ENCODE measurements around the gene NAALADL2.

DNA sequence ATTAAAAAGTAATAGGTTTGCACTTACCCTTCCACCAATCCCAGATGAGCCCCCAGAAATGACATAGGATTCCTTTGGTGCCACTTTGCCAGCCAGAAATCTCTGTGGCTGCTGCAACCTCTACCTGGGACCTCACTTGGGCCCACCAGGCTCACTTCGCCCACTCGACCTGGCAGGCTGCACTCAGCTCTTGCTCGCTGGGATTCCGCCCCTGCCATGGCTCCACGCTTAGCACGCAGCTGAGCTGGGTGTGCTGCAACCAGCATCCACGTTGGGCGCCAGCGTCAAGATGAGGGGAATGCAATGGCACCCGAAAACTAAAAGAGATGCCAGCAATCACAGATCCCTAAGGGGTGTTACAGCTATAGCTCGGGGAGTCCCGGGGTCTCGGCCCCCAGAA, 761.0 kb downstream of the NAALADL2 start:
- TF ChIP-seq, protein P1, sequence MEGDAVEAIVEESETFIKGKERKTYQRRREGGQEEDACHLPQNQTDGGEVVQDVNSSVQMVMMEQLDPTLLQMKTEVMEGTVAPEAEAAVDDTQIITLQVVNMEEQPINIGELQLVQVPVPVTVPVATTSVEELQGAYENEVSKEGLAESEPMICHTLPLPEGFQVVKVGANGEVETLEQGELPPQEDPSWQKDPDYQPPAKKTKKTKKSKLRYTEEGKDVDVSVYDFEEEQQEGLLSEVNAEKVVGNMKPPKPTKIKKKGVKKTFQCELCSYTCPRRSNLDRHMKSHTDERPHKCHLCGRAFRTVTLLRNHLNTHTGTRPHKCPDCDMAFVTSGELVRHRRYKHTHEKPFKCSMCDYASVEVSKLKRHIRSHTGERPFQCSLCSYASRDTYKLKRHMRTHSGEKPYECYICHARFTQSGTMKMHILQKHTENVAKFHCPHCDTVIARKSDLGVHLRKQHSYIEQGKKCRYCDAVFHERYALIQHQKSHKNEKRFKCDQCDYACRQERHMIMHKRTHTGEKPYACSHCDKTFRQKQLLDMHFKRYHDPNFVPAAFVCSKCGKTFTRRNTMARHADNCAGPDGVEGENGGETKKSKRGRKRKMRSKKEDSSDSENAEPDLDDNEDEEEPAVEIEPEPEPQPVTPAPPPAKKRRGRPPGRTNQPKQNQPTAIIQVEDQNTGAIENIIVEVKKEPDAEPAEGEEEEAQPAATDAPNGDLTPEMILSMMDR (IDR thresholded peaks at IDR 0.05; ENCODE audit: low read depth, low read length) = no peak
- no peak for TF ChIP-seq EZH2phosphoT487 (IDR thresholded peaks at IDR 0.05; ENCODE audit: low read depth)

Measured in OCI-LY3 (cell line).